T-helper 2 cell treated with Interferon-gamma antibody and Interleukin-4, amounts not matched to agents 100 ng/mL and 5 ng/mL, for 36 hours (primary cell): ENCODE data around the gene CHERP. TPM values are rescaled to one million over a fixed set of nuclear protein-coding genes. Genes with fewer than 3 reads are reported as not detected.
"Not testable (repeated sequence)": the region's sequence is repeated elsewhere in the genome, so short reads cannot be mapped to it uniquely, and the experiment has no call there.

Experiments used
- intact Hi-C: fragments of 100-400 bp; cut with micrococcal nuclease; formaldehyde crosslinking; loops from one replicate; pipeline ENCODE4 v1.15.1; 2023
- total RNA-seq: library from RNA; stranded (reverse); gene quantifications from 2 replicates; pipeline ENCODE4 v1.2.3, GENCODE V29; 2022

CHERP gene
- total RNA-seq, 1 donor from 2014 or later = 73.5 TPM

GRCh38 chr19:16551902-16552301 is 9.7 kb upstream of the CHERP start:
- intact Hi-C loops = not testable (repeated sequence)

GRCh38 chr19:16548956-16549355 is 6.7 kb upstream of the CHERP start:
- intact Hi-C loops = no loop called here

GRCh38 chr19:16544473-16545231 is 2.4 kb upstream of the CHERP start:
- intact Hi-C loops = no loop called here

GRCh38 chr19:16543734-16544133 is 1.5 kb upstream of the CHERP start:
- intact Hi-C loops = not testable (repeated sequence)

- intact Hi-C loops = loop anchor here (1.0 kb wide), 4 partner anchors 23 to 117 kb away; partner anchors contain the start of genes MED26 and SMIM7
These were observed 754 bp upstream of the CHERP start for GRCh38 chr19:16542910-16543472.

GRCh38 chr19:16541526-16542044 is 652 bp downstream of the CHERP start:
- intact Hi-C loops = loop anchor here (1.0 kb wide), 4 partner anchors 25 to 119 kb away; partner anchors contain the start of genes MED26 and SMIM7

DNA sequence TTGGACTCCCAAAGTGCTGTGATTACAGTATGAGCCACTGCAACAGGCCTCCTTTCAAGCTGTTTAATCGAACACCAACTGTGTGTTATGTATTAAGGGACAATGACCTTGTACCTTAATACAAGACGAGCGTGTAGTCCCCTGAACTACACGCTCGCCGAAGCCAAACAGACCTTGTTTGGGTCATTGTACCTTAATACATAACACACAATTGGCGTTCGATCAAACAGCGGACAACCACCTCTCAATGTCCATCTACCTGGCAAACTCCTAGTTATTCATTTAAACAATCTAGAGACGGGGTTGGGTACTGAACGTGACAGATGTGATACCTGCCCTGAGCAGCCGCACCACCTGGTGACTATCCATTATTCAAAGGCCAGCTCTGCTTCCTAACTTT is 1.3 kb downstream of the CHERP start:
- intact Hi-C loops = no loop called here

DNA sequence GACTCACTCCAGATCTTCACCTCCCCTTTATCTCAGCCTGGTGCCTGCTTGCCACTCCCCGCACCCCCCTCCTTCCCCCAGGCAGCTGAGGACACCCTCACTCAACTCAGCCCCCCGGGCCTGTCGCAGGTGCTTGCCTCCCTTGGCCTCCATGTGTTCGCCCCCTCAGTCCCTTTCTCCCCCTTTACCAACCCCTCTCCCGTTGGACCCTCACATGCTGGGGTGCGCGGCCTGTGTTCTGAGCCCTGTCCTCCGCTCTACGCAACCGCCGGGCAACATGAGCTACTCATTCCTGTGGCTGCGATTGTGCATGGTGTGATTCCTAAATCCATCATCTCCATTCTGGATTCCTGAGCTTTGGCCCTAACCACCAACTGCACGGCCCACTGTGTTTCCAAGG is 5.1 kb downstream of the CHERP start:
- intact Hi-C loops = no loop called here

DNA sequence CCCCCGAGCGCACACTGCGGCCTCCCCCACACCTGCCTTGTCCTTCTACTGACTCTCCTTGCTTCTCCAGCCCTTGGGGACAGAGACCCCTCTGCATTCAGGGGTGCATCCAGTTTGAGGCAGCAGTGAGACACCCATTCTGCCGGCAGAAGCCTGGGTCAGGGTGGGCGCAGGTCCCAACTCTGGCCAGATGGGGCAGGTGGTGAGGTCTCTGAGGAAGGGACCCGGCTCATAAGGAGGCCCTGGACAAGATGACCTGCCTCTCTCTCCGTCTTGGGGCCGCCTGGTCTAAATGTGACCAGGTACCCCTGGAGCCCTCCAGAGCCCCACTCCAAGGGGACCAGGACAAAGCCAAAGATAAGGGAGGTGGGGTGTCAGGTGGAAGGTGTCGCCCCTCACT is 6.1 kb downstream of the CHERP start:
- intact Hi-C loops = no loop called here

DNA sequence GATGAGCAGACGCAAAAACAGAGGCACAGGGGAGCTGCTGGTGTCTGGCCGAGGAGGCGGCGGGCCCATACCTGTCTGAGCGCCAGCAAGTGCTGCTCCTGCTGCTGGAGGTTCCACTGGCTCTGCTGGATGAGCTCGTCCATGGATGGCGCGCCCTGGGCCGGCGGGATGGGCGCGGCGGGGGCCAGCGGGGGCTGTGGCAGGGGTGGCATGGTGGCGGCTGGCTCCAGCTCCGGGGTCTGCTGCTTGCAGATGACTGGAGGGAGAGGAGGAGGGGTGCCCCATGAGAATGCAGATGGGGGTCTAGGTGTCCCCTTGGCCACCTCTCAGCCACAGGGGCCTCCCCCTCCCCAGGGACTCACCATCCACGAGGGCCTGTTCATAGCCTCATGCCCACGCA is 6.9 kb downstream of the CHERP start:
- intact Hi-C loops = no loop called here

DNA sequence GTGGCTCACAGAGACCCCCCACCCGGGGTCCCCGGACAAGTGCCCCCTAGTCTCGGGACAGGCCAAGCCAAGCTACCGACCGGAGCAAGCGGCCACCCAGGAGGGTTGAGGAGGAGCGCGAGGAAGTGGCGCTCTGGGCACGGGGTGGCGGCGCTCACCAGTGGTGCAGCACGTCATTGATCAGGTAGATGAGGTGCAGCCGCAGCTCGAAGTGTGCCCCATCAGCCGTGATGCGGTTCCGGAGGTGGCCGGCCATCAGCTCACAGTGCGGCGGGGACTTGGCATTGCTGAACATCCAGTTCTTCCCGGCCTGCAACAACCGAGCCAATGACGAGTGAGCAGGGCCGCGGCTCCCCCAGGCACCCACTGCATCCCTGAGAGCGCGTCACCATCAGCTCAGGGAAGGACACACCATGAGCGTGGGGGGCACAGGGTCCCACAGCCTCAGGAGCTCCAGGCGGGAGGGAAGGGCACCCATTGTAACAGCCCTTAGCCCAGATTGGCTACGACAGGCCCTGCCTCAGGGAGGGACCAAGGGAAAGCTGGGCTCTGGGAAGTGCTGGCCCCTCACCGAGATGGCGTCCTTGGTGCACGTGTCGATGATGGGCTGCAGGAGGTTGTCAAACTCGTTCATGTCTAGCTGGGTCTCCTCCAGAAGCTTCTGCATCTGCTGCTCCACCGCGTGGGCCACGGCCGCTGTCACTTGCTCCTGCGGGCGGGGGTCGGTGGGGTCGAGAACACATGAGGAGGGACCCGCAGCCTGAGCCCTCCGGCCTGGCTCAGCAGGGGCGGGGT is 9.6 kb downstream of the CHERP start:
- intact Hi-C loops = no loop called here

GRCh38 chr19:16531380-16531669 is 10.9 kb downstream of the CHERP start:
- intact Hi-C loops = no loop called here

DNA sequence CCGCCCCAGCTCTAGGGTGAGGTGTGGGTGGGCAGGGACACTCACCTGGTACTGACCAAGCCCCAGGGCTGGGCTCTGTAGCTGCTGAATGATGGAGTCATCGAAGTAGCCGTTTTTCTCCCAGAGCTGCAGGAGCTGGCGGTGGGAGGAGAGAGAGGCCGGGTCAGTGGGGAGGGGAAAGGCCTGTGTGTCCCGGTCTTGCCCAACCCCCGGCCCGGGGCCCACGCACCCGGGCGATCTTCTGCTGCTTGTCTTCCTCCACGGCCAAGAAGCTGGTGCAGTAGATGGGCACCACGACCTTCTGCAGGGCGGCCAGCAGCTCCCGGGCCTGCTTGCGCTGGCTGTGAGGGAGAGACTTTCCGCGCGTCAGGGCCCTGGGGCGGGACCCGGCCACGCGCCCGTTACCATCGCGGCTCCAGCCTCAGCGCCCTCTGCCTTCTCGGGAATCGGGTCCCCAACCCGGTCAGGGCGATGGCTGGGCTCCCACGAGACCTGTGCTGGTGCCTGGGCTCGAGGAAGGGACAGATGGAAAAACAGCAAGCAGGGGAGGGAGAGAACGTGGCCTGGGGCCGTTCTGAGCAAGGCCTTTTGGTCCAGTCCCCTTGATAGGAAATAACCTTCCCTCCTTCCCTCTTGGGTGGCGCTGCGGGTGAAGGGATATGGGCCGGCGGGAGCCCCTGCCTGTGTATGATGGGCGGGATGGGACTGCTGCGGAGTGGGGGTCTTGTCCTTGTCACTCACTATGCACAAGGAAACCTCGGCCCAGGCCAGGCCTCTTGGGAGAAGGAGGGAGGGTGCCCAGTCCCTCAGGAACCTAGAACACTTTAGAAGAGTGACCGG is 11.5 kb downstream of the CHERP start:
- intact Hi-C loops = no loop called here

GRCh38 chr19:16529466-16530144 is 12.6 kb downstream of the CHERP start:
- intact Hi-C loops = no loop called here

DNA sequence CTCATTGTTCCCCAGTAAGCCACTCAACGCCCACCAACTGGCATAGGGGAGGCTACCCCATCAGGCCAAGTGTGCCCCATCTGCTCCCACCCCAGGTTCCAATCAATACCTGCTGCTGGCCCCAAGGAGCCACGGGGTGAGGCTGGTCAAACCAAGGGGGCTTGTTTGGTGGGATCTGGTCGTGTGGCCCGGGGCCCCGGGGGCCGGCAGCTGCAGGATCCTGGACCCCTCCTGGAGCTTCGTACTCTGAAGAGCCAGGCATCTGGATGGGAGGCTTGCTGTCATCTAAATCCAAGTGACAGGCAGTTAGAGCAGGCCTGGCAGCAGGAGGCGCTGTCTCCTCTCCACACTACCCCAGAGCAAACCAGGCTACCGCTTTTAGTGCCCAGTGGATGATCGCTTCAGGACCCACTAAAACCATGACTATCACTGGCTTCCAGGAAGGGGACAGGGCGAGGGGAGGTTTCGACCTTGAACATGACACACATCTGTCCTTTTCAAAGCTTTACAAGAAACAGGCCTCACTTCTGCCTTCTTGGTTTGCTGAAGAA is 14.2 kb downstream of the CHERP start:
- intact Hi-C loops = no loop called here

- intact Hi-C loops = no loop called here
These were observed 14.8 kb downstream of the CHERP start for GRCh38 chr19:16527334-16527935.

GRCh38 chr19:16525751-16526481 is 16.3 kb downstream of the CHERP start:
- intact Hi-C loops = no loop called here

- intact Hi-C loops = no loop called here
These were observed 17.1 kb downstream of the CHERP start for GRCh38 chr19:16524991-16525734.
